ENCODE data around the gene IMPA2. TPM values are rescaled to one million over a fixed set of nuclear protein-coding genes. Genes with fewer than 3 reads are reported as not detected.

Gene IMPA2
- total and polyA plus RNA-seq, 2 of the 4 experiments (the other 2 are of a cell fraction): 5.4 to 5.5 TPM

GRCh38 chr18:11986061-11986460, 4.8 kb downstream of the IMPA2 start:
- Histone ChIP-seq H3K79me1 (ENCODE audit: low read depth in 1 of 2, low read length in 2 of 2) (peaks cover 14 to 31% of the 10 kb centered on the region in 2 experiments; a peak in 2 of 4 replicates), H3K4ac (ENCODE audit: low read depth, low read length) (no peak overlapping the region), H3K56ac (ENCODE audit: extremely low read depth, insufficient read depth, low read length) (no peak overlapping the region), H2BK20ac (ENCODE audit: low read depth, low read length) (no peak overlapping the region; the same call in 1 of the 2 replicates), H3K27ac (ENCODE audit: insufficient read depth, low read length) (no peak overlapping the region), H3K4me3 (ENCODE audit: insufficient read depth, low read depth, low read length) (no peak overlapping the region), H3K4me1 (ENCODE audit: control insufficient read depth, insufficient read depth, low read length) (peaks cover 3% of the 10 kb centered on the region), H4K8ac (ENCODE audit: low read depth in 2 of 2, low read length in 2 of 2) (no peak overlapping the region), H4K5ac (ENCODE audit: low read depth, low read length) (no peak overlapping the region), H2BK120ac (ENCODE audit: low read depth, low read length) (no peak overlapping the region), H2BK15ac (ENCODE audit: low read depth, low read length) (no peak overlapping the region; the same call in 2 of the 3 replicates), H3K9ac (ENCODE audit: low read depth, low read length) (no peak overlapping the region), H3K9me1 (ENCODE audit: insufficient read depth, low read length) (0 out of 2 replicates have a peak, but pooled peaks cover 6% of the 10 kb centered on the region), H2AK9ac (replicated peaks; ENCODE audit: low read depth, low read length, poor library complexity) (no peak overlapping the region), H3K18ac (ENCODE audit: low read depth, low read length) (no peak overlapping the region), H3K27me3 (ENCODE audit: control insufficient read depth, insufficient read depth, low read length) (no peaks in the 10 kb centered on the region), H4K91ac (ENCODE audit: insufficient read depth, low read depth, low read length) (no peak overlapping the region), H2AFZ (replicated peaks; ENCODE audit: low read length, poor library complexity) (no peak overlapping the region), H3K9me3 (ENCODE audit: control insufficient read depth, insufficient read depth, low read length) (no peaks in the 10 kb centered on the region), H3K23ac (ENCODE audit: low read depth, low read length) (no peak overlapping the region), H3K36me3 (ENCODE audit: control insufficient read depth, insufficient read depth, low read length) (no peaks in the 10 kb centered on the region), H4K20me1 (ENCODE audit: insufficient read depth, low read length) (no peaks in the 10 kb centered on the region), H2AK5ac (ENCODE audit: low read depth, low read length) (no peak overlapping the region), H3K14ac (replicated peaks; ENCODE audit: low read depth, low read length) (no peak overlapping the region), H2BK5ac (ENCODE audit: low read depth, low read length, poor library complexity, severe bottlenecking) (no peak overlapping the region), H3K4me2 (ENCODE audit: low read depth, low read length) (no peak overlapping the region)
- in situ Hi-C loops (cut with MboI; ENCODE audit: low sequenced_read_pairs) (no loop called here), intact Hi-C loops (cut with micrococcal nuclease) (no loop called here), dilution Hi-C loops (cut with HindIII; ENCODE audit: low sequenced_read_pairs, unreplicated experiment) (no loop called here)
- ChIA-PET CTCF (no interaction called here), POLR2A (ENCODE audit: unreplicated experiment) (no interaction called here)
- 93% methylated on average over 5 of the region's 9 CpGs; no CpG with 5 or more reads in 1 of the 2 experiments for WGBS, 2 experiments (ENCODE audit: extremely low coverage in 2 of 2, insufficient read length in 1 of 2)
- TF ChIP-seq USF2 (IDR thresholded peaks at IDR 0.05; ENCODE audit: low read depth, low read length) (no peak), CHD1 (IDR thresholded peaks at IDR 0.05; ENCODE audit: low read depth, low read length) (no peak), ELK1 (IDR thresholded peaks at IDR 0.05; ENCODE audit: borderline replicate concordance, low read depth, low read length) (no peak), CEBPB (IDR thresholded peaks at IDR 0.05; ENCODE audit: low read depth, low read length) (no peak), MAZ (IDR thresholded peaks at IDR 0.05; ENCODE audit: borderline replicate concordance, low read depth, low read length) (no peak), CTCF (conservative IDR thresholded peaks at IDR 0.05; ENCODE audit: low read depth, low read length) (no peak), BHLHE40 (IDR thresholded peaks at IDR 0.05; ENCODE audit: low read depth, low read length) (no peak), POLR2A (IDR thresholded peaks at IDR 0.05; ENCODE audit: low read depth, low read length) (no peak), RFX5 (IDR thresholded peaks at IDR 0.05; ENCODE audit: low read depth, low read length) (no peak), FOS (IDR thresholded peaks at IDR 0.05; ENCODE audit: low read depth, low read length) (no peak), MXI1 (IDR thresholded peaks at IDR 0.05; ENCODE audit: borderline replicate concordance, low read depth, low read length) (no peak), SMC3 (IDR thresholded peaks at IDR 0.05; ENCODE audit: low read depth, low read length) (no peak)
- BruUV-seq (replicated peaks): no TSS peak
- DNase-seq: no peak
- no peak for ATAC-seq (ENCODE audit: low read depth)
